ENCODE results near the gene SMIM41.

- no peak for TF ChIP-seq REST (IDR thresholded peaks at IDR 0.05; ENCODE audit: borderline replicate concordance)
- no peak for TF ChIP-seq CTCF (IDR thresholded peaks at IDR 0.05; ENCODE audit: poor library complexity, severe bottlenecking)
- TF ChIP-seq EP300 (conservative IDR thresholded peaks at IDR 0.05; ENCODE audit: poor library complexity, severe bottlenecking) = no peak
- TF ChIP-seq TAF1 (IDR thresholded peaks at IDR 0.05; ENCODE audit: low read depth) = no peak
- TF ChIP-seq POLR2AphosphoS5 (IDR thresholded peaks at IDR 0.05) = no peak
- no peak for TF ChIP-seq EZH2 (IDR thresholded peaks at IDR 0.05; ENCODE audit: borderline replicate concordance, insufficient read depth, low read length, poor library complexity, severe bottlenecking)
- TF ChIP-seq RAD21 (conservative IDR thresholded peaks at IDR 0.05) = no peak
- TF ChIP-seq SMC3 (conservative IDR thresholded peaks at IDR 0.05; ENCODE audit: poor library complexity) = no peak
- no peak for TF ChIP-seq MXI1 (conservative IDR thresholded peaks at IDR 0.05; ENCODE audit: poor library complexity, severe bottlenecking)
Observed at GRCh38 chr12:52155048-52155868, 75.8 kb downstream of the SMIM41 start.
